ENCODE data around the gene MUS81.

The MUS81 gene

GRCh38 chr11:65892661-65893317, 32.6 kb downstream of the MUS81 start:
- no peak for DNase-seq

- DNase-seq, result peak; percentile 46
These were observed 33.9 kb downstream of the MUS81 start for GRCh38 chr11:65894034-65894591.

- no peak for DNase-seq
These were observed 35.3 kb downstream of the MUS81 start for GRCh38 chr11:65895482-65895981.

GRCh38 chr11:65896034-65896999, 36.1 kb downstream of the MUS81 start:
- no peak for DNase-seq

- DNase-seq, result no peak
These were observed 36.8 kb downstream of the MUS81 start for GRCh38 chr11:65897020-65897471.

GRCh38 chr11:65898656-65899355, 38.6 kb downstream of the MUS81 start:
- no peak for DNase-seq

GRCh38 chr11:65899356-65900124, 39.3 kb downstream of the MUS81 start:
- peak; percentile 69 for DNase-seq

- DNase-seq, result peak; percentile 93
These were observed 40.1 kb downstream of the MUS81 start, which contains the start of gene FOSL1 for GRCh38 chr11:65900125-65900898. TSS of gene FOSL1 (minus strand) at chr11:65900388. CDS start at chr11:65900339, 49 bp downstream.

GRCh38 chr11:65900899-65901180, 40.6 kb downstream of the MUS81 start:
- DNase-seq, result no peak

- DNase-seq, result no peak
These were observed 42.8 kb downstream of the MUS81 start for GRCh38 chr11:65903068-65903481.

GRCh38 chr11:65903715-65904114, 43.5 kb downstream of the MUS81 start:
- DNase-seq, result no peak

GRCh38 chr11:65906602-65907001, 46.4 kb downstream of the MUS81 start:
- no peak for DNase-seq

- no peak for DNase-seq
These were observed 47.6 kb downstream of the MUS81 start for GRCh38 chr11:65907878-65908277.

GRCh38 chr11:65911682-65912568, 51.7 kb downstream of the MUS81 start:
- DNase-seq, result no peak

- no peak for DNase-seq
These were observed 52.6 kb downstream of the MUS81 start for GRCh38 chr11:65912845-65913244.

GRCh38 chr11:65915101-65915820, 55.0 kb downstream of the MUS81 start:
- DNase-seq, result no peak

GRCh38 chr11:65915821-65916251, 55.6 kb downstream of the MUS81 start:
- DNase-seq, result no peak
